ENCODE measurements around the gene SCAMP1. TPM values are rescaled to one million over a fixed set of nuclear protein-coding genes. Genes with fewer than 3 reads are reported as not detected.
"Not testable (repeated sequence)": the region's sequence is repeated elsewhere in the genome, so short reads cannot be mapped to it uniquely, and the experiment has no call there.

Gene SCAMP1
- total RNA-seq, 2 experiments from 2014 or later: 18.0 to 41.1 TPM

- POLR2A ChIA-PET: interaction anchor here (0.5 to 1.7 kb wide), 3 partner anchors 9 to 1973 kb away, joined by 3 to 6 read pairs (median 4); no protein-coding TSS in a partner anchor
- no TSS peak for BruUV-seq (replicated peaks)
- Histone ChIP-seq H2AFZ (ENCODE audit: low read length) (no peak overlapping the region), H3K4me3 (ENCODE audit: low read depth, low read length, poor library complexity, severe bottlenecking) (no peak overlapping the region), H3K79me2 (ENCODE audit: insufficient read depth, low read depth, low read length) (no peaks in the 10 kb centered on the region), H3K9me2 (ENCODE audit: insufficient read depth, low read length) (no peaks in the 10 kb centered on the region), H3K9me3 (ENCODE audit: low read length) (no peaks in the 10 kb centered on the region; the same call in 1 of the 2 replicates), H3K4me1 (ENCODE audit: insufficient read depth, low read length, poor library complexity, severe bottlenecking) (no peaks in the 10 kb centered on the region), H3K36me3 (ENCODE audit: insufficient read depth, low read length) (peaks cover 31% of the 10 kb centered on the region), H3K4me2 (ENCODE audit: low read length) (no peak overlapping the region), H4K20me1 (ENCODE audit: insufficient read depth, low read length) (no peaks in the 10 kb centered on the region), H3K27ac (ENCODE audit: low read depth, low read length, poor library complexity, severe bottlenecking) (no peak overlapping the region)
- DNase-seq (ENCODE audit: low spot score): no peak
- intact Hi-C loops (cut with micrococcal nuclease; ENCODE audit: unreplicated experiment): no loop called here
- TF ChIP-seq EZH2phosphoT487 (IDR thresholded peaks at IDR 0.05; ENCODE audit: borderline replicate concordance, low read depth, low read length) (no peak), CTCF (conservative IDR thresholded peaks at IDR 0.05; ENCODE audit: low read length) (no peak)
- CTCF ChIA-PET (ENCODE audit: unreplicated experiment): no interaction called here
Measured at GRCh38 chr5:78433972-78434371, 73.6 kb downstream of the SCAMP1 start.

GRCh38 chr5:78447775-78448424 is 87.5 kb downstream of the SCAMP1 start:
- Histone ChIP-seq H2AFZ (ENCODE audit: low read length) (no peak overlapping the region), H3K79me2 (ENCODE audit: insufficient read depth, low read depth, low read length) (no peaks in the 10 kb centered on the region), H3K27ac (ENCODE audit: low read depth, low read length, poor library complexity, severe bottlenecking) (no peak overlapping the region), H3K4me3 (ENCODE audit: low read depth, low read length, poor library complexity, severe bottlenecking) (no peak overlapping the region), H3K9me2 (ENCODE audit: insufficient read depth, low read length) (no peaks in the 10 kb centered on the region), H3K36me3 (ENCODE audit: insufficient read depth, low read length) (peaks cover 20% of the 10 kb centered on the region; the same call in 1 of the 2 replicates), H3K9me3 (ENCODE audit: low read length) (no peaks in the 10 kb centered on the region), H3K4me2 (ENCODE audit: low read length) (no peak overlapping the region), H4K20me1 (ENCODE audit: insufficient read depth, low read length) (no peaks in the 10 kb centered on the region), H3K4me1 (ENCODE audit: insufficient read depth, low read length, poor library complexity, severe bottlenecking) (no peaks in the 10 kb centered on the region)
- BruUV-seq (replicated peaks): no TSS peak
- intact Hi-C loops (cut with micrococcal nuclease; ENCODE audit: unreplicated experiment): no loop called here
- DNase-seq (ENCODE audit: low spot score): no peak
- ChIA-PET POLR2A (no interaction called here), CTCF (ENCODE audit: unreplicated experiment) (no interaction called here)
- TF ChIP-seq EZH2phosphoT487 (IDR thresholded peaks at IDR 0.05; ENCODE audit: borderline replicate concordance, low read depth, low read length) (no peak), CTCF (conservative IDR thresholded peaks at IDR 0.05; ENCODE audit: low read length) (no peak)

GRCh38 chr5:78449103-78449502 is 88.7 kb downstream of the SCAMP1 start:
- POLR2A ChIA-PET: no interaction called here
- H3K36me3 ChIP-seq (ENCODE audit: insufficient read depth, low read length): peaks cover 17% of the 10 kb centered on the region; the same call in 1 of the 2 replicates
- H2AFZ ChIP-seq (ENCODE audit: low read length): no peak overlapping the region
- no peak overlapping the region for H3K27ac ChIP-seq (ENCODE audit: low read depth, low read length, poor library complexity, severe bottlenecking)
- no peaks in the 10 kb centered on the region for H3K79me2 ChIP-seq (ENCODE audit: insufficient read depth, low read depth, low read length)
- H3K4me3 ChIP-seq (ENCODE audit: low read depth, low read length, poor library complexity, severe bottlenecking): no peak overlapping the region
- no peak overlapping the region for H3K4me2 ChIP-seq (ENCODE audit: low read length)
- CTCF ChIA-PET (ENCODE audit: unreplicated experiment): no interaction called here
- H3K4me1 ChIP-seq (ENCODE audit: insufficient read depth, low read length, poor library complexity, severe bottlenecking): no peaks in the 10 kb centered on the region
- no TSS peak for BruUV-seq (replicated peaks)
- H3K9me2 ChIP-seq (ENCODE audit: insufficient read depth, low read length): no peaks in the 10 kb centered on the region
- DNase-seq (ENCODE audit: low spot score): no peak
- H4K20me1 ChIP-seq (ENCODE audit: insufficient read depth, low read length): no peaks in the 10 kb centered on the region
- TF ChIP-seq CTCF (conservative IDR thresholded peaks at IDR 0.05; ENCODE audit: low read length): no peak
- TF ChIP-seq EZH2phosphoT487 (IDR thresholded peaks at IDR 0.05; ENCODE audit: borderline replicate concordance, low read depth, low read length): no peak
- no peaks in the 10 kb centered on the region for H3K9me3 ChIP-seq (ENCODE audit: low read length)
- intact Hi-C loops (cut with micrococcal nuclease; ENCODE audit: unreplicated experiment): no loop called here

- H3K9me3 ChIP-seq (ENCODE audit: low read length); H3K4me2 ChIP-seq (ENCODE audit: low read length); CTCF ChIA-PET (ENCODE audit: unreplicated experiment); POLR2A ChIA-PET; H3K27ac ChIP-seq (ENCODE audit: low read depth, low read length, poor library complexity, severe bottlenecking); BruUV-seq (replicated peaks); H3K9me2 ChIP-seq (ENCODE audit: insufficient read depth, low read length); DNase-seq (ENCODE audit: low spot score); H4K20me1 ChIP-seq (ENCODE audit: insufficient read depth, low read length); intact Hi-C loops (cut with micrococcal nuclease; ENCODE audit: unreplicated experiment); H2AFZ ChIP-seq (ENCODE audit: low read length); H3K4me3 ChIP-seq (ENCODE audit: low read depth, low read length, poor library complexity, severe bottlenecking); H3K79me2 ChIP-seq (ENCODE audit: insufficient read depth, low read depth, low read length): not testable (repeated sequence)
- Histone ChIP-seq H3K36me3 (ENCODE audit: insufficient read depth, low read length) (peaks cover 24% of the 10 kb centered on the region; the same call in 1 of the 2 replicates), H3K4me1 (ENCODE audit: insufficient read depth, low read length, poor library complexity, severe bottlenecking) (peaks cover 12% of the 10 kb centered on the region)
Measured at GRCh38 chr5:78457507-78457906, 97.1 kb downstream of the SCAMP1 start.

All from OCI-LY7 (cell line).